Endothelial cell of umbilical vein (primary cell): ENCODE data around the gene LMTK2. TPM values are rescaled to one million over a fixed set of nuclear protein-coding genes. Genes with fewer than 3 reads are reported as not detected.

Source experiments
- BruUV-seq: library from RNA; stranded (reverse); fragments of 400-500 nt; replicated peaks from 2 replicates; lab custom pipeline; 2021; lab: Mats Ljungman, UMichigan
- CTCF ChIA-PET: fragments of 300-600, 350-600 bp; sonication (Branson Sonifier 250); formaldehyde crosslinking; loops from one replicate; lab custom pipeline; 2021; ENCODE audit warnings: antibody characterized with exemption, inconsistent platforms; lab: Charles Lee
- POLR2A ChIA-PET: fragments of 300-600, 350-600 bp; sonication (Branson Sonifier 250); formaldehyde crosslinking; loops from one replicate; lab custom pipeline; 2021; ENCODE audit warnings: antibody characterized with exemption, inconsistent platforms; lab: Charles Lee
- DNase-seq: peaks from one replicate; pipeline ENCODE4 v3.0.0-alpha.2; 2011; ENCODE audit warnings: low read depth, low spot score
- FAIRE-seq: peaks from 2 replicates; lab custom pipeline; 2011; peaks lifted over from hg19 to GRCh38; lab: Jason Lieb, UNC
- H2AFZ ChIP-seq: 2 replicates; pipeline ENCODE4 v1.6.0; 2012; ENCODE audit warnings: low read depth, low read length, control low read depth, inconsistent platforms
- H3K27ac ChIP-seq: 2 replicates; pipeline ENCODE4 v1.5.1; 2011; ENCODE audit warnings: low read depth, mild to moderate bottlenecking, control low read depth, low read length, moderate library complexity; ENCODE audit not compliant: insufficient read depth
- H3K27me3 ChIP-seq, 2 experiments: 2 replicates each; pipeline versions ENCODE4 v1.6.0 to v1.6.1; 2011; ENCODE audit warnings: low read length in 2 of 2, mixed read lengths in 1 of 2; ENCODE audit not compliant: control insufficient read depth in 2 of 2, insufficient read depth in 2 of 2
- H3K36me3 ChIP-seq, 2 experiments: 2 replicates in 1 of 2; 3 replicates in 1 of 2; pipeline ENCODE4 v1.5.1; 2011; ENCODE audit warnings: low read length in 2 of 2, mild to moderate bottlenecking in 1 of 2, moderate library complexity in 1 of 2; ENCODE audit not compliant: control insufficient read depth in 2 of 2, insufficient read depth in 2 of 2; ENCODE audit errors: extremely low read depth in 1 of 2
- H3K4me1 ChIP-seq: 3 replicates; pipeline ENCODE4 v1.5.1; 2011; ENCODE audit warnings: mild to moderate bottlenecking, low read length; ENCODE audit not compliant: control insufficient read depth, insufficient read depth; ENCODE audit errors: extremely low read depth
- H3K4me2 ChIP-seq: 2 replicates; pipeline ENCODE4 v1.6.1; 2011; ENCODE audit warnings: low read length, control low read depth, mixed read lengths; ENCODE audit not compliant: insufficient read depth
- H3K4me3 ChIP-seq, 3 experiments: fragments of 200-600 bp in 1 of 3; sonication (generic), shearing (Covaris generic) in 1 of 3; replicated peaks in 1 of 3; 2 replicates each; pipeline ENCODE4 v1.5.1; 2011 to 2016; ENCODE audit warnings: control low read depth in 3 of 3, low read length in 3 of 3, mild to moderate bottlenecking in 2 of 3, inconsistent platforms in 1 of 3, low read depth in 1 of 3, moderate library complexity in 1 of 3; ENCODE audit not compliant: insufficient read depth in 1 of 3
- H3K79me2 ChIP-seq: 2 replicates; pipeline ENCODE4 v1.6.0; 2012; ENCODE audit warnings: low read length, inconsistent platforms; ENCODE audit not compliant: control insufficient read depth, insufficient read depth
- H3K9ac ChIP-seq: replicated peaks from 2 replicates; pipeline ENCODE3; 2011; ENCODE audit warnings: low read length, control low read depth; ENCODE audit not compliant: insufficient read depth; ENCODE audit errors: extremely low read depth
- H3K9me1 ChIP-seq: replicated peaks from 3 replicates; pipeline ENCODE4 v1.6.0; 2011; ENCODE audit warnings: mild to moderate bottlenecking, low read length; ENCODE audit not compliant: control insufficient read depth, insufficient read depth; ENCODE audit errors: extremely low read depth
- H3K9me3 ChIP-seq: replicated peaks from 2 replicates; pipeline ENCODE4 v1.5.1; 2012; ENCODE audit warnings: low read length, inconsistent platforms; ENCODE audit not compliant: control insufficient read depth, insufficient read depth
- H4K20me1 ChIP-seq: replicated peaks from 2 replicates; pipeline ENCODE3; 2011; ENCODE audit warnings: mild to moderate bottlenecking, low read length; ENCODE audit not compliant: control insufficient read depth, insufficient read depth; ENCODE audit errors: extremely low read depth
- CTCF ChIP-seq, 2 donors: IDR thresholded peaks; 1 replicate in 1 of 2; 2 replicates in 1 of 2; pipeline ENCODE4 v1.5.1; 2011; ENCODE audit warnings: low read length in 2 of 2, mild to moderate bottlenecking in 2 of 2, moderate library complexity in 2 of 2, control low read depth in 1 of 2, inconsistent platforms in 1 of 2, low read depth in 1 of 2; ENCODE audit not compliant: insufficient read depth in 1 of 2; ENCODE audit errors: extremely low read depth in 1 of 2
- FOS ChIP-seq: IDR thresholded peaks from 2 replicates; pipeline ENCODE4 v1.6.1; 2011; ENCODE audit warnings: mild to moderate bottlenecking, low read length, moderate library complexity, borderline replicate concordance; ENCODE audit not compliant: insufficient read depth
- GATA2 ChIP-seq: IDR thresholded peaks from 2 replicates; pipeline ENCODE4 v1.7.0; 2011; ENCODE audit warnings: low read depth, mild to moderate bottlenecking, moderate library complexity, mixed read lengths, low read length; ENCODE audit not compliant: insufficient read length, insufficient read depth
- MYC ChIP-seq: IDR thresholded peaks from one replicate; pipeline ENCODE4 v1.6.1; 2011; ENCODE audit warnings: mild to moderate bottlenecking, low read depth, low read length
- POLR2AphosphoS5 ChIP-seq: IDR thresholded peaks from 2 replicates; pipeline ENCODE4 v1.6.1; 2012; ENCODE audit warnings: low read depth, mild to moderate bottlenecking, control low read depth, low read length, moderate library complexity; ENCODE audit not compliant: insufficient read depth
- dilution Hi-C: fragments of 300-500 bp; cut with MboI; formaldehyde crosslinking; loops from one replicate; pipeline ENCODE4 v1.15.0; 2019; ENCODE audit warnings: low sequenced_read_pairs; ENCODE audit not compliant: extremely low pct_ligation_motif_present
- intact Hi-C: fragments of 100-400 bp; cut with micrococcal nuclease; formaldehyde crosslinking; loops from one replicate; pipeline ENCODE4 v1.10.0; 2022
- polyA plus RNA-seq, 4 experiments: library from polyadenylated mRNA; depleted of rRNA in 3 of 4; stranded (reverse) in 3 of 4; unstranded in 1 of 4; fragments of >200 nt; gene quantifications; 2 replicates each; pipeline versions ENCODE4 v1.2.1 to v1.2.3, GENCODE V29; 2011 to 2012; ENCODE audit warnings: missing spikeins in 1 of 4
- total RNA-seq: library from RNA; stranded (reverse); gene quantifications from 2 replicates; pipeline ENCODE4 v1.2.3, GENCODE V29; 2021

Gene LMTK2
- total and polyA plus RNA-seq, 2 donors (not counting 3 experiments of a cell fraction or from before 2014, with no cell fraction given): 5.9 to 13.8 TPM

GRCh38 chr7:98163704-98164494, 57.2 kb downstream of the LMTK2 start:
- dilution Hi-C loops (loop anchor here (25.0 kb wide), 1 partner anchor 152 kb away; no protein-coding TSS in a partner anchor), intact Hi-C loops (no loop called here)
- no peak overlapping the region for H3K4me3 ChIP-seq
- H3K4me2 ChIP-seq: no peak overlapping the region
- ChIA-PET POLR2A (no interaction called here), CTCF (interaction anchor here (1.0 to 12.7 kb wide), 9 partner anchors 10 to 150 kb away, joined by 3 to 870 read pairs (median 6); partner anchors contain the start of gene LMTK2)
- H4K20me1 ChIP-seq: no peaks in the 10 kb centered on the region
- H3K9me1 ChIP-seq: no peaks in the 10 kb centered on the region
- H3K27ac ChIP-seq: peak overlapping the region; percentile 32
- no peaks in the 10 kb centered on the region for H3K27me3 ChIP-seq
- DNase-seq: peak; percentile 35
- H3K36me3 ChIP-seq: peaks cover 0 to 4% of the 10 kb centered on the region in 2 experiments
- BruUV-seq: no TSS peak
- no peaks in the 10 kb centered on the region for H3K9me3 ChIP-seq
- peak; percentile 59 for FAIRE-seq
- H3K4me1 ChIP-seq: peaks cover 3% of the 10 kb centered on the region
- no peak overlapping the region for H2AFZ ChIP-seq
- no peak overlapping the region for H3K9ac ChIP-seq
- TF ChIP-seq GATA2 (peak; percentile 74), MYC (no peak)
- no peaks in the 10 kb centered on the region for H3K79me2 ChIP-seq

- no TSS peak for BruUV-seq
- H3K9me1 ChIP-seq: no peaks in the 10 kb centered on the region
- H3K4me2 ChIP-seq: no peak overlapping the region
- dilution Hi-C loops (loop anchor here (25.0 kb wide), 1 partner anchor 154 kb away; no protein-coding TSS in a partner anchor), intact Hi-C loops (no loop called here)
- no peak for TF ChIP-seq FOS
- TF ChIP-seq POLR2AphosphoS5: no peak
- TF ChIP-seq CTCF (IDR thresholded peaks at IDR 0.05; ENCODE audit: extremely low read depth in 1 of 2, insufficient read depth in 1 of 2, low read depth in 1 of 2, low read length in 2 of 2): peak; percentile 55 to 66
- H3K36me3 ChIP-seq: no peaks in the 10 kb centered on the region
- H3K4me1 ChIP-seq: peaks cover 3% of the 10 kb centered on the region
- no peaks in the 10 kb centered on the region for H4K20me1 ChIP-seq
- H3K79me2 ChIP-seq: no peaks in the 10 kb centered on the region
- H3K27me3 ChIP-seq: no peaks in the 10 kb centered on the region
- no peak for FAIRE-seq
- no peak overlapping the region for H3K9ac ChIP-seq
- no peak overlapping the region for H3K27ac ChIP-seq
- ChIA-PET POLR2A (no interaction called here), CTCF (interaction anchor here (0.6 to 12.7 kb wide), 12 partner anchors 10 to 152 kb away, joined by 3 to 870 read pairs (median 7); partner anchors contain the start of gene LMTK2)
- DNase-seq: peak; percentile 30
- no peak overlapping the region for H3K4me3 ChIP-seq
- H3K9me3 ChIP-seq: no peaks in the 10 kb centered on the region
- H2AFZ ChIP-seq: no peak overlapping the region
These were observed 59.4 kb downstream of the LMTK2 start for GRCh38 chr7:98165827-98166667.
